ENCODE data around the gene ZNF536.

- TF ChIP-seq MAZ (IDR thresholded peaks at IDR 0.05; ENCODE audit: borderline replicate concordance, low read depth, low read length) (no peak), POLR2A (IDR thresholded peaks at IDR 0.05; ENCODE audit: low read depth, low read length) (no peak), CEBPB (IDR thresholded peaks at IDR 0.05; ENCODE audit: low read depth, low read length) (no peak), MXI1 (IDR thresholded peaks at IDR 0.05; ENCODE audit: borderline replicate concordance, low read depth, low read length) (no peak), ELK1 (IDR thresholded peaks at IDR 0.05; ENCODE audit: borderline replicate concordance, low read depth, low read length) (no peak), RCOR1 (IDR thresholded peaks at IDR 0.05; ENCODE audit: insufficient replicate concordance, low read length) (no peak), RAD21 (IDR thresholded peaks at IDR 0.05; ENCODE audit: low read length) (no peak)
- TF ChIP-seq, protein P1, sequence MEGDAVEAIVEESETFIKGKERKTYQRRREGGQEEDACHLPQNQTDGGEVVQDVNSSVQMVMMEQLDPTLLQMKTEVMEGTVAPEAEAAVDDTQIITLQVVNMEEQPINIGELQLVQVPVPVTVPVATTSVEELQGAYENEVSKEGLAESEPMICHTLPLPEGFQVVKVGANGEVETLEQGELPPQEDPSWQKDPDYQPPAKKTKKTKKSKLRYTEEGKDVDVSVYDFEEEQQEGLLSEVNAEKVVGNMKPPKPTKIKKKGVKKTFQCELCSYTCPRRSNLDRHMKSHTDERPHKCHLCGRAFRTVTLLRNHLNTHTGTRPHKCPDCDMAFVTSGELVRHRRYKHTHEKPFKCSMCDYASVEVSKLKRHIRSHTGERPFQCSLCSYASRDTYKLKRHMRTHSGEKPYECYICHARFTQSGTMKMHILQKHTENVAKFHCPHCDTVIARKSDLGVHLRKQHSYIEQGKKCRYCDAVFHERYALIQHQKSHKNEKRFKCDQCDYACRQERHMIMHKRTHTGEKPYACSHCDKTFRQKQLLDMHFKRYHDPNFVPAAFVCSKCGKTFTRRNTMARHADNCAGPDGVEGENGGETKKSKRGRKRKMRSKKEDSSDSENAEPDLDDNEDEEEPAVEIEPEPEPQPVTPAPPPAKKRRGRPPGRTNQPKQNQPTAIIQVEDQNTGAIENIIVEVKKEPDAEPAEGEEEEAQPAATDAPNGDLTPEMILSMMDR (conservative IDR thresholded peaks at IDR 0.05; ENCODE audit: low read depth, low read length) = no peak
These were observed 16.6 kb upstream of the ZNF536 start for GRCh38 chr19:30355586-30355985.

Data from IMR-90 (cell line).